Measurements from ENCODE around the gene TMEM208.

DNA sequence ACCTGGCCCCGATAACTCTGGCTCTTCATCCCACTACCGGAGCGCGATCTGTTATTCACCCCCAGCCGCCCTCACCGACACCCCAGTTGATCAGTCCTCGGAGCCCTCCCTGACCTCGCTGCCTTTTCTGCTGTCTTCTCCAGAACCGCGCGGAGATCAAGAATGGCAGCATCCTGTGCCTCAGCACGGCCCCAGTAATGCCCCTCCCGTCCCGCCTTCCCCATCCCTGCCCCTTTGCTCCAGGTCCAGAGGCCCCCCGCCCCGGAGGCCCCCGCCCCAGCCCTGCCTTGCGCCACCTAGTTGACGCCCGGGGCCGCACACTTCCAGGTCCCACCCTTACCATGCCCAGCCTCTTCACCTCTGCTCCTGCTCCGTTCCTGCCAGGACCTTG, 27.1 kb upstream of the TMEM208 start:
- TF ChIP-seq POLR2A (IDR thresholded peaks at IDR 0.05; ENCODE audit: low read depth) (no peak), EP300 (IDR thresholded peaks at IDR 0.05) (no peak), POLR2AphosphoS5 (IDR thresholded peaks at IDR 0.05) (no peak)
- TF ChIP-seq, protein P1, sequence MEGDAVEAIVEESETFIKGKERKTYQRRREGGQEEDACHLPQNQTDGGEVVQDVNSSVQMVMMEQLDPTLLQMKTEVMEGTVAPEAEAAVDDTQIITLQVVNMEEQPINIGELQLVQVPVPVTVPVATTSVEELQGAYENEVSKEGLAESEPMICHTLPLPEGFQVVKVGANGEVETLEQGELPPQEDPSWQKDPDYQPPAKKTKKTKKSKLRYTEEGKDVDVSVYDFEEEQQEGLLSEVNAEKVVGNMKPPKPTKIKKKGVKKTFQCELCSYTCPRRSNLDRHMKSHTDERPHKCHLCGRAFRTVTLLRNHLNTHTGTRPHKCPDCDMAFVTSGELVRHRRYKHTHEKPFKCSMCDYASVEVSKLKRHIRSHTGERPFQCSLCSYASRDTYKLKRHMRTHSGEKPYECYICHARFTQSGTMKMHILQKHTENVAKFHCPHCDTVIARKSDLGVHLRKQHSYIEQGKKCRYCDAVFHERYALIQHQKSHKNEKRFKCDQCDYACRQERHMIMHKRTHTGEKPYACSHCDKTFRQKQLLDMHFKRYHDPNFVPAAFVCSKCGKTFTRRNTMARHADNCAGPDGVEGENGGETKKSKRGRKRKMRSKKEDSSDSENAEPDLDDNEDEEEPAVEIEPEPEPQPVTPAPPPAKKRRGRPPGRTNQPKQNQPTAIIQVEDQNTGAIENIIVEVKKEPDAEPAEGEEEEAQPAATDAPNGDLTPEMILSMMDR (IDR thresholded peaks at IDR 0.05), result no peak
